SK-N-SH (cell line): Measurements from ENCODE around the gene LIMS2. TPM values are rescaled to one million over a fixed set of nuclear protein-coding genes. Genes with fewer than 3 reads are reported as not detected.

Source experiments
- CTCF ChIA-PET: fragments of 300-600, 350-600 bp; formaldehyde crosslinking; extraction: SDS; loops from one replicate; lab custom pipeline; 2021; lab: Yijun Ruan, JAX
- POLR2A ChIA-PET: fragments of 350-600 bp; sonication (Branson Sonifier 250); formaldehyde crosslinking; extraction: SDS; loops from one replicate; lab custom pipeline; 2020; ENCODE audit warnings: antibody characterized with exemption, inconsistent platforms; lab: Yijun Ruan, JAX
- DNase-seq: peaks from one replicate; pipeline ENCODE4 v3.0.0; 2012
- H2AFZ ChIP-seq: fragments of 200-600 bp; sonication (generic); 2 replicates; pipeline ENCODE4 v1.8.1; 2016; ENCODE audit warnings: antibody characterized with exemption, mild to moderate bottlenecking, low read depth
- H3F3A ChIP-seq: fragments of 200-600 bp; sonication (generic); replicated peaks from 2 replicates; pipeline ENCODE3; 2016; ENCODE audit warnings: antibody characterized with exemption, mild to moderate bottlenecking; ENCODE audit not compliant: insufficient read depth
- H3K27ac ChIP-seq, 2 experiments: fragments of 200-500 bp in 1 of 2; fragments of 200-600 bp in 1 of 2; sonication (Bioruptor generic) in 1 of 2; sonication (generic), shearing (Covaris generic) in 1 of 2; 2 replicates each; pipeline versions ENCODE4 v1.5.1 to v1.6.1; 2014 to 2016; ENCODE audit warnings: low read depth in 2 of 2, inconsistent platforms in 1 of 2, low read length in 1 of 2, mild to moderate bottlenecking in 1 of 2, mixed read lengths in 1 of 2
- H3K27me3 ChIP-seq: fragments of 200-600 bp; sonication (generic), shearing (Covaris generic); 2 replicates; pipeline ENCODE4 v1.6.1; 2016; ENCODE audit warnings: mixed run types; ENCODE audit not compliant: insufficient read depth
- H3K36me3 ChIP-seq, 2 experiments: fragments of 200-500 bp in 1 of 2; fragments of 200-600 bp in 1 of 2; sonication (Bioruptor generic) in 1 of 2; sonication (generic) in 1 of 2; replicated peaks in 1 of 2; 2 replicates each; pipeline versions ENCODE3 to v1.5.1; 2014 to 2016; ENCODE audit warnings: low read length in 1 of 2, mild to moderate bottlenecking in 1 of 2; ENCODE audit not compliant: insufficient read depth in 2 of 2, control insufficient read depth in 1 of 2
- H3K4me1 ChIP-seq, 2 experiments: fragments of 200-500 bp in 1 of 2; fragments of 200-600 bp in 1 of 2; sonication (Bioruptor generic) in 1 of 2; sonication (generic), shearing (Covaris generic) in 1 of 2; 2 replicates each; pipeline versions ENCODE4 v1.5.1 to v1.6.1; 2014 to 2016; ENCODE audit warnings: low read depth in 1 of 2, low read length in 1 of 2, mixed run types in 1 of 2; ENCODE audit not compliant: insufficient read depth in 2 of 2, control insufficient read depth in 1 of 2
- H3K4me2 ChIP-seq: fragments of 200-600 bp; sonication (generic), shearing (Covaris generic); 2 replicates; pipeline ENCODE4 v1.6.1; 2017; ENCODE audit warnings: mixed run types
- H3K4me3 ChIP-seq, 2 experiments: fragments of 200-500 bp in 1 of 2; fragments of 200-600 bp in 1 of 2; sonication (Bioruptor generic) in 1 of 2; sonication (generic), shearing (Covaris generic) in 1 of 2; 2 replicates each; pipeline versions ENCODE4 v1.5.1 to v1.8.1; 2014 to 2016; ENCODE audit warnings: low read depth in 2 of 2, inconsistent platforms in 1 of 2, low read length in 1 of 2, mild to moderate bottlenecking in 1 of 2, mixed read lengths in 1 of 2, moderate library complexity in 1 of 2
- H3K79me2 ChIP-seq: fragments of 200-600 bp; sonication (generic); 2 replicates; pipeline ENCODE4 v1.8.1; 2017; ENCODE audit warnings: mild to moderate bottlenecking; ENCODE audit not compliant: insufficient read depth
- H3K9ac ChIP-seq: fragments of 200-600 bp; sonication (generic); 2 replicates; pipeline ENCODE4 v1.6.1; 2017; ENCODE audit warnings: mixed run types
- H3K9me2 ChIP-seq: fragments of 200-600 bp; sonication (generic); 2 replicates; pipeline ENCODE4 v1.6.1; 2017; ENCODE audit warnings: mixed run types
- H3K9me3 ChIP-seq: fragments of 200-600 bp; sonication (generic); 2 replicates; pipeline ENCODE4 v1.6.1; 2017; ENCODE audit warnings: mixed run types, mild to moderate bottlenecking, moderate library complexity
- H4K20me1 ChIP-seq: fragments of 200-600 bp; sonication (generic); 2 replicates; pipeline ENCODE4 v1.6.1; 2017; ENCODE audit warnings: mild to moderate bottlenecking, mixed run types; ENCODE audit not compliant: insufficient read depth
- ELF1 ChIP-seq: IDR thresholded peaks from 2 replicates; pipeline ENCODE4 v1.4.0; 2012
- EZH2phosphoT487 ChIP-seq: fragments of 200-600 bp; sonication (generic); IDR thresholded peaks from 2 replicates; pipeline ENCODE4 v1.6.1; 2017; ENCODE audit warnings: low read depth, mixed run types, mild to moderate bottlenecking, antibody characterized with exemption, moderate library complexity, borderline replicate concordance
- FOSL2 ChIP-seq: IDR thresholded peaks from 2 replicates; pipeline ENCODE4 v1.4.0; 2012; ENCODE audit warnings: low read depth, mild to moderate bottlenecking, moderate library complexity, borderline replicate concordance
- FOXJ3 ChIP-seq: sonication (generic); formaldehyde crosslinking; IDR thresholded peaks from 2 replicates; pipeline ENCODE4 v1.5.1; 2020; ENCODE audit warnings: mild to moderate bottlenecking, missing genetic modification reagents
- FOXM1 ChIP-seq: IDR thresholded peaks from 2 replicates; pipeline ENCODE4 v1.4.0; 2012; ENCODE audit warnings: low read depth, mild to moderate bottlenecking
- GATA2 ChIP-seq: sonication (generic); formaldehyde crosslinking; IDR thresholded peaks from 2 replicates; pipeline ENCODE4 v1.5.0; 2020; ENCODE audit warnings: mild to moderate bottlenecking, missing genetic modification reagents
- MEF2A ChIP-seq: IDR thresholded peaks from 2 replicates; pipeline ENCODE4 v1.4.0; 2012; ENCODE audit warnings: low read depth, borderline replicate concordance
- NFIC ChIP-seq: IDR thresholded peaks from 2 replicates; pipeline ENCODE4 v1.4.0; 2012; ENCODE audit warnings: borderline replicate concordance
- POLR2AphosphoS5 ChIP-seq: IDR thresholded peaks from 2 replicates; pipeline ENCODE4 v1.6.1; 2012; ENCODE audit warnings: low read depth, low read length
- RAD21 ChIP-seq: IDR thresholded peaks from 2 replicates; pipeline ENCODE4 v1.6.1; 2012; ENCODE audit warnings: mild to moderate bottlenecking, low read length
- RCOR1 ChIP-seq: fragments of 150-350 bp; IDR thresholded peaks from 2 replicates; pipeline ENCODE4 v1.6.1; 2017; ENCODE audit warnings: antibody characterized with exemption, low read length
- RFX5 ChIP-seq: IDR thresholded peaks from 2 replicates; pipeline ENCODE4 v1.6.1; 2012; ENCODE audit warnings: mild to moderate bottlenecking, improper control_type of control experiment, low read length
- RXRA ChIP-seq: IDR thresholded peaks from 2 replicates; pipeline ENCODE4 v1.4.0; 2012; ENCODE audit warnings: low read depth, mild to moderate bottlenecking, borderline replicate concordance
- SMC3 ChIP-seq: IDR thresholded peaks from 2 replicates; pipeline ENCODE4 v1.6.1; 2012; ENCODE audit warnings: low read depth, low read length, improper control_type of control experiment
- TCF12 ChIP-seq: IDR thresholded peaks from 2 replicates; pipeline ENCODE4 v1.4.0; 2012
- TEAD4 ChIP-seq: IDR thresholded peaks from 2 replicates; pipeline ENCODE4 v1.4.0; 2012; ENCODE audit warnings: mild to moderate bottlenecking, borderline replicate concordance; ENCODE audit not compliant: insufficient read depth
- YY1 ChIP-seq: IDR thresholded peaks from 2 replicates; pipeline ENCODE4 v1.4.0; 2012; ENCODE audit warnings: low read depth, mild to moderate bottlenecking
- WGBS: methylation state at CpG from one replicate; pipeline ENCODE4 v1.1.6; 2017; ENCODE audit warnings: low lambda C conversion rate; 5-methylcytosine and 5-hydroxymethylcytosine counted together
- polyA plus RNA-seq, 3 experiments: library from polyadenylated mRNA; depleted of rRNA; stranded (reverse); fragments of >200 nt; gene quantifications; 2 replicates each; pipeline ENCODE4 v1.2.3, GENCODE V29; 2012
- TF ChIP-seq, protein P1 (sequence below): IDR thresholded peaks from 2 replicates; pipeline ENCODE4; 2012
- TF ChIP-seq, protein P2 (sequence below): IDR thresholded peaks from 2 replicates; pipeline ENCODE4 v1.4.0; 2012; ENCODE audit warnings: low read depth, borderline replicate concordance
- TF ChIP-seq, protein P3 (sequence below): IDR thresholded peaks from 2 replicates; pipeline ENCODE4 v1.4.0; 2012; ENCODE audit warnings: low read depth
- TF ChIP-seq, protein P4 (sequence below): IDR thresholded peaks from 2 replicates; pipeline ENCODE4 v1.4.0; 2012; ENCODE audit warnings: low read depth, borderline replicate concordance

The LIMS2 gene
- polyA plus RNA-seq, 1 of the 3 experiments (the other 2 are of a cell fraction) = 2.7 TPM

DNA sequence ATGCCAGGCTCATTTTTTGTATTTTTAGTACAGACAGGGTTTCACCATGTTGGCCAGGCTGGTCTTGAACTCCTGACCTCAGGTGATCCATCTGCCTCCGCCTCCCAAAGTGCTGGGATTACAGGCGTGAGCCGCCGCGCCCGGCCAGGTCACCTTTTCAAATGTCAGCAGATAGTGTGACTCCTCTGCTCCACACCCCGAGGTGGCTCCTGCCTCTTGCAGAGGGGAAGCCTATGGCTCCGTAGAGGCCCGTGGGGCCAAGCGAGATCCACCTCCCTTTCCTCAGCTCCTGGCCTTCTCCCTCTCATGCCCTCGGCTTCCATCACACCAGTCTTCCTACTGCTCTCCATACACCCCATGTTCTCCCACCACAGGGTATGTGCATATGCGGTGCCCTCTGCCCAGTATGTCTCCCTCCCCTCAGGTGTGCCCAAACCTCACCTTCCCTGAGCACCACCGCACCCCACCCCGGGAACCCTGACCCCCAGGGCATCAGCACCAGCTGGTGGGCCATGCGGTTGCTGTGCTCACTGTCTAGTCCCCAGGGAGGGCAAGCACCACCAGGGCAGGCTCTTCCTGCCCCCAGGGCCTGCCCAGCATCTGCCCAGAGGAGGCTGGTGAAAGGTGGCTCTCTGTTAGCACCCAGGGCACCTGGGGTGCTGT lies 18.6 kb downstream of the LIMS2 start:
- ChIA-PET POLR2A (no interaction called here), CTCF (no interaction called here)
- WGBS = 88% methylated on average over 14 of the region's 15 CpGs

DNA sequence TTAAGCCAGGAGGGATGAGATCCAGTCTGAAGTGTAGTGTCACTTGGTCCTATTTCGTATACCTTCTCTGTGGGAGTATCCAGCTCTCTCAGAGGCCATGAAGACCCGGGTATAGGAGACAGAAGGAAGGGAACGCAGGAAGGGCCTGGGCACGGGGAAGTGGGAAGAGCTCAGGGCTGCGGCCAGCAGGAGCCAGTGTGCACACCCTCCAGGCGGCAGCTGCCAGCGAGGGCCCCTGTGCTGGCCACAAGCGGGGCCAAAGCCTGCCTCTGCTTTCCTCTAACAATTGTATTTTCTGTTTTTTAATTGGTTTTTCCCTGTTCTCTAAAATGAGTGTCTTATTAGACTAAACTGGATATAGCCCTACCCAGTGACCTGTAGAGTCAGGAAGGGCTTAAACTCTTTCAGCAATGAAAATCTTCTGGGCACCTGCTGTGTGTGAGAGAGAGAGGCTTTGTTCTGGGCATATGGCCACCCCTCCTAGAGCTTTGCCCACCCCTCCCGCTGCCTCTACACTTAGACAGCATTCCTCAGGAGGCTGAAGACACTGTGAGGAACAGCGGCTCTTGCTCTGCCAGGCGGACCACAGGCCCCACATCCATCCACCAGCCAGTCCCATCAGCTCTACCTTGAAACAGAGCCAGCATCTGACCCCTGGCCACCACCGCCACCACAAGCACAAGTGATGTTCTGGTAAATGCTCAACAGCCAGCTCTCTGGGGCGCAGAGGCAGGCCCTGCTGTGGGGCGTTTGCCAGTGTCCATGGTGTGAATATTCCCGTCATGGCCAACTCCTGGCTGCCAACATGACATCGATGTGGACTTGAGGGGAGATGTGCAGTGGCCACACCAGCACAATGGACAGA lies 19.9 kb downstream of the LIMS2 start:
- no peak overlapping the region for H3K4me3 ChIP-seq
- ChIA-PET CTCF (interaction anchor here (1.4 to 1.8 kb wide), 2 partner anchors 39 to 64 kb away, joined by 3 to 5 read pairs; no protein-coding TSS in a partner anchor), POLR2A (no interaction called here)
- H3K36me3 ChIP-seq = no peaks in the 10 kb centered on the region
- WGBS = 82% methylated on average over 15 of the region's 16 CpGs
- H4K20me1 ChIP-seq = no peaks in the 10 kb centered on the region
- no peak for DNase-seq
- H3K27me3 ChIP-seq = no peaks in the 10 kb centered on the region
- no peaks in the 10 kb centered on the region for H3F3A ChIP-seq
- no peak overlapping the region for H3K4me2 ChIP-seq
- H3K9me3 ChIP-seq = no peaks in the 10 kb centered on the region
- H3K79me2 ChIP-seq = no peaks in the 10 kb centered on the region
- no peak overlapping the region for H3K27ac ChIP-seq
- no peak overlapping the region for H3K9ac ChIP-seq
- H3K4me1 ChIP-seq = peaks cover 0 to 46% of the 10 kb centered on the region in 2 experiments; a peak in 1 of 4 replicates
- no peak overlapping the region for H2AFZ ChIP-seq
- no peaks in the 10 kb centered on the region for H3K9me2 ChIP-seq
- no peak for TF ChIP-seq MEF2A
- TF ChIP-seq RFX5 = no peak
- TF ChIP-seq EZH2phosphoT487 = no peak
- no peak for TF ChIP-seq FOXM1
- TF ChIP-seq, protein P1, sequence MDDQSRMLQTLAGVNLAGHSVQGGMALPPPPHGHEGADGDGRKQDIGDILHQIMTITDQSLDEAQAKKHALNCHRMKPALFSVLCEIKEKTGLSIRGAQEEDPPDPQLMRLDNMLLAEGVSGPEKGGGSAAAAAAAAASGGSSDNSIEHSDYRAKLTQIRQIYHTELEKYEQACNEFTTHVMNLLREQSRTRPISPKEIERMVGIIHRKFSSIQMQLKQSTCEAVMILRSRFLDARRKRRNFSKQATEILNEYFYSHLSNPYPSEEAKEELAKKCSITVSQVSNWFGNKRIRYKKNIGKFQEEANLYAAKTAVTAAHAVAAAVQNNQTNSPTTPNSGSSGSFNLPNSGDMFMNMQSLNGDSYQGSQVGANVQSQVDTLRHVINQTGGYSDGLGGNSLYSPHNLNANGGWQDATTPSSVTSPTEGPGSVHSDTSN = no peak
- no peak for TF ChIP-seq ELF1
- TF ChIP-seq, protein P2, sequence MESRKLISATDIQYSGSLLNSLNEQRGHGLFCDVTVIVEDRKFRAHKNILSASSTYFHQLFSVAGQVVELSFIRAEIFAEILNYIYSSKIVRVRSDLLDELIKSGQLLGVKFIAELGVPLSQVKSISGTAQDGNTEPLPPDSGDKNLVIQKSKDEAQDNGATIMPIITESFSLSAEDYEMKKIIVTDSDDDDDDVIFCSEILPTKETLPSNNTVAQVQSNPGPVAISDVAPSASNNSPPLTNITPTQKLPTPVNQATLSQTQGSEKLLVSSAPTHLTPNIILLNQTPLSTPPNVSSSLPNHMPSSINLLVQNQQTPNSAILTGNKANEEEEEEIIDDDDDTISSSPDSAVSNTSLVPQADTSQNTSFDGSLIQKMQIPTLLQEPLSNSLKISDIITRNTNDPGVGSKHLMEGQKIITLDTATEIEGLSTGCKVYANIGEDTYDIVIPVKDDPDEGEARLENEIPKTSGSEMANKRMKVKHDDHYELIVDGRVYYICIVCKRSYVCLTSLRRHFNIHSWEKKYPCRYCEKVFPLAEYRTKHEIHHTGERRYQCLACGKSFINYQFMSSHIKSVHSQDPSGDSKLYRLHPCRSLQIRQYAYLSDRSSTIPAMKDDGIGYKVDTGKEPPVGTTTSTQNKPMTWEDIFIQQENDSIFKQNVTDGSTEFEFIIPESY = no peak
- TF ChIP-seq, protein P3, sequence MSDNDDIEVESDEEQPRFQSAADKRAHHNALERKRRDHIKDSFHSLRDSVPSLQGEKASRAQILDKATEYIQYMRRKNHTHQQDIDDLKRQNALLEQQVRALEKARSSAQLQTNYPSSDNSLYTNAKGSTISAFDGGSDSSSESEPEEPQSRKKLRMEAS = no peak
- no peak for TF ChIP-seq FOXJ3 (CRISPR knock-in tag)
- TF ChIP-seq GATA2 (CRISPR knock-in tag) = no peak

More for the DNA sequence above, 18.6 kb downstream of the LIMS2 start:
- no peak overlapping the region for H2AFZ ChIP-seq
- no peaks in the 10 kb centered on the region for H3K36me3 ChIP-seq
- no peaks in the 10 kb centered on the region for H3K27me3 ChIP-seq
- no peak for TF ChIP-seq TEAD4
- no peak for TF ChIP-seq GATA2 (CRISPR knock-in tag)
- TF ChIP-seq TCF12 = no peak
- TF ChIP-seq RXRA = no peak
- TF ChIP-seq FOXM1 = no peak
- TF ChIP-seq FOSL2 = no peak
- TF ChIP-seq EZH2phosphoT487 = no peak
- TF ChIP-seq RAD21 = no peak
- no peak for TF ChIP-seq YY1
- TF ChIP-seq, protein P4, sequence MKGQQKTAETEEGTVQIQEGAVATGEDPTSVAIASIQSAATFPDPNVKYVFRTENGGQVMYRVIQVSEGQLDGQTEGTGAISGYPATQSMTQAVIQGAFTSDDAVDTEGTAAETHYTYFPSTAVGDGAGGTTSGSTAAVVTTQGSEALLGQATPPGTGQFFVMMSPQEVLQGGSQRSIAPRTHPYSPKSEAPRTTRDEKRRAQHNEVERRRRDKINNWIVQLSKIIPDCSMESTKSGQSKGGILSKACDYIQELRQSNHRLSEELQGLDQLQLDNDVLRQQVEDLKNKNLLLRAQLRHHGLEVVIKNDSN = no peak
- no peak for TF ChIP-seq RCOR1
- TF ChIP-seq ELF1 = no peak
- TF ChIP-seq FOXJ3 (CRISPR knock-in tag) = no peak
- TF ChIP-seq, protein P2 = no peak
- no peak for TF ChIP-seq MEF2A
- no peak for TF ChIP-seq NFIC
- TF ChIP-seq POLR2AphosphoS5 = no peak
- TF ChIP-seq RFX5 = no peak
- no peak for TF ChIP-seq SMC3
- H3K9ac ChIP-seq = no peak overlapping the region
- H3K27ac ChIP-seq = no peak overlapping the region
- H3K9me2 ChIP-seq = no peaks in the 10 kb centered on the region
- H3K4me3 ChIP-seq = no peak overlapping the region
- no peaks in the 10 kb centered on the region for H4K20me1 ChIP-seq
- no peaks in the 10 kb centered on the region for H3K79me2 ChIP-seq
- H3F3A ChIP-seq = no peaks in the 10 kb centered on the region
- peaks cover 0 to 38% of the 10 kb centered on the region in 2 experiments; a peak in 1 of 4 replicates for H3K4me1 ChIP-seq
- H3K9me3 ChIP-seq = no peaks in the 10 kb centered on the region
- no peak overlapping the region for H3K4me2 ChIP-seq
- no peak for DNase-seq
